Kasumi-1 (cell line): ENCODE data around the gene CHST8.

ENCODE experiments used
- DNase-seq, 2 experiments: peaks; one replicate each; lab custom pipeline; 2025; lab: John Stamatoyannopoulos, UW

Gene CHST8

GRCh38 chr19:33737681-33738371, 116.1 kb downstream of the CHST8 start:
- no peak for DNase-seq

- peak; percentile 45 to 55 for DNase-seq
Measured at GRCh38 chr19:33740811-33741396, 119.2 kb downstream of the CHST8 start.

- DNase-seq = no peak
Measured at GRCh38 chr19:33745297-33745696, 123.5 kb downstream of the CHST8 start.

GRCh38 chr19:33746159-33746558, 124.4 kb downstream of the CHST8 start:
- DNase-seq = no peak

- DNase-seq = no peak
Measured at GRCh38 chr19:33747273-33747672, 125.5 kb downstream of the CHST8 start.

DNA sequence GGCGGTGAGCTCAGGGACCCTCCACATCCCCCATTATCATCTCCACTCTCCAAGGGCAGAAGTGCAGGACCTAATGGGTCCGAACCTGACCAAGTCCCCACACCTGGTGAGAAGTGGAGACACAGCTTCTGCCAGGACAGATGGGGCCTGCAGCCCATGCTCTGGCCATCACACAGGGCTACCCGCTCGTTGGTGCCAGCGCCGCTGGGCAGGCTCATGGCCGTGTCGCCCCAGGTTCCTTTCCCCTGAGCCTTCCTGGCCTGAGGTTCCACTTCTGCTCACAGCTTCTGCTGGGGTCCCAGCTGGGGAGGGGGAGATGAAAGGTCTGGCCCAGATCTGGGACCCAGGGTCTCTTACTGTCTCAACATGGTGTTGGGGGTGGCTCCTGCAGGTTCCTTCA, 126.5 kb downstream of the CHST8 start:
- DNase-seq = no peak

DNA sequence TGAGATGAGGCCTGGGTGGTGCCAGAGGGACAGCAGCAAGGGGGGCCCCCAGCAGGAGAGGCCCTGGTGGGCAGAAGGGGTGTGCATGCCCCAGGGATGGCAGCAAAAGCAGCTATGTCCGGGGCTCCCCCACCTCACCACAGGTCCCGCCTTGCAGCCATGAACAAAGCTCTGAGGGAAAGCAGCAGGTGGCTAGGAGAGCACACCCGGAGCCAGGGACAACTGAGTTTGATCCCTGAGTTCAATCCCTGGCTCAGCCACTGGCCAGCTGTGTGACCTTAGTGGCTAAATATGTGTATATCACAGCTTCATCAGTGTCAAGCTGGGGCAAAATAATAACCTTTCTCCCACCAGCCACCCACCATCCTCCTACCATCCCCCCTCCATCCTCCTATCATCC, 127.3 kb downstream of the CHST8 start:
- no peak for DNase-seq

- no peak for DNase-seq
Measured at GRCh38 chr19:33749619-33750175, 127.9 kb downstream of the CHST8 start.

GRCh38 chr19:33750587-33751435, 129.1 kb downstream of the CHST8 start:
- no peak for DNase-seq

- DNase-seq = no peak
Measured at GRCh38 chr19:33751436-33751770, 129.7 kb downstream of the CHST8 start.

- no peak for DNase-seq
Measured at GRCh38 chr19:33752018-33752800, 130.5 kb downstream of the CHST8 start.

GRCh38 chr19:33752945-33753344, 131.2 kb downstream of the CHST8 start:
- no peak for DNase-seq

GRCh38 chr19:33754361-33754760, 132.6 kb downstream of the CHST8 start:
- DNase-seq = no peak

GRCh38 chr19:33755099-33756035, 133.6 kb downstream of the CHST8 start:
- DNase-seq = no peak

GRCh38 chr19:33756177-33756576, 134.4 kb downstream of the CHST8 start:
- DNase-seq = no peak

GRCh38 chr19:33758541-33759013, 136.8 kb downstream of the CHST8 start:
- DNase-seq = no peak

DNA sequence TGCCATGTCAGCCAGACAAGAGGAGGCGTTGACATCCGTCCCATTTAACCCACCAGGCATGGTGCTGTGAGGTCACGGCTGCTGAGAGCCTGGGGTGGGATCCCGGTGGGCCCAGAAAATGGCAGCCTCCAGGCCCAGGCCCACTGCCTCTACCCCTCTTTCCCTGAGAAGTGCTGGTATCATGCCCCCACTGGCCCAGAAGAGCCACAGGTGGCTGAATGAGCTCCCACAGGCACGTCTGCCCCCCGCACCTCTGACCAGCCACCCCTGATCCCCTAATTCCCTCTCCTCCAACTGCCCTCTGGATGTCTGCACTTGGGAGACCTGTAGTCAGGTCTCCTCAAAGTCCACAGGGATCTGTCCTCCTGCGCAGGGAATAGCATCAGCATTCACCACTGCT, 137.6 kb downstream of the CHST8 start:
- DNase-seq = no peak

DNA sequence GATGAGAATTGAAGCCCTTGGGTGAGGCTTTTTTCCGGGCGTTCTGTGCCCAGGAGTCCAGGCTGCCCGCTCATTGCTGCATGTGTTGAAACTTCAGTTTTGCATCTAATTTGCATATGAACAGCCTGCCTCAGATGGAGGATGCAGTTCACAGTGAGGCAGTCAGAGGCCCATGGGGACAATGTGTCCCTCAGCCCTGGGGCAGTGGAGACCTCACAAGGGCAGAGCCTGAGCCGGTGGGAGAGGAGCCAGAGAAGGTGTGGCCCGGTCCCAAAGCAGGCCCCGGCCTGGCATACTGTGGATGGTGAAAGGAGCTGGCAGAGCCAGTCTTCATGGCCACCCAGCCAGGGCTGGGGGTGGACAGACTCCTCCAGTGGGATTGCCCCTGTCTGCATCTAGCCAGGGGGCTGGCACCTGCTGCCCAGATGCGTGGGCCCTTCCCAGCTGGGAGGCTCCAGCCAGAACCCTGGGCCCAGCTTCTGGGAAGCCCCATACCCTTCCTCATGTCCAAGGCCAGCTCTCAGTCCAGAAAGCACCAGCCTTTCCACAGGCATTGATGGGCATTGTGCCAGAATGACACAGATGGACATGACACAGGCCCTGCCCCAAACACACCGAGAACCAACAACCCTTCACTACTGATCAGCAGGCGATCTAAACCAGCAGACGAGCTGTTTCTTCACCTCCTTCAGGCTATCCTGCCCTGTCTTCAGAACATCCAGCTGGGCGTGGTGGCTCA, 142.0 kb downstream of the CHST8 start:
- DNase-seq = no peak

GRCh38 chr19:33766623-33767022, 144.9 kb downstream of the CHST8 start:
- DNase-seq = no peak

DNA sequence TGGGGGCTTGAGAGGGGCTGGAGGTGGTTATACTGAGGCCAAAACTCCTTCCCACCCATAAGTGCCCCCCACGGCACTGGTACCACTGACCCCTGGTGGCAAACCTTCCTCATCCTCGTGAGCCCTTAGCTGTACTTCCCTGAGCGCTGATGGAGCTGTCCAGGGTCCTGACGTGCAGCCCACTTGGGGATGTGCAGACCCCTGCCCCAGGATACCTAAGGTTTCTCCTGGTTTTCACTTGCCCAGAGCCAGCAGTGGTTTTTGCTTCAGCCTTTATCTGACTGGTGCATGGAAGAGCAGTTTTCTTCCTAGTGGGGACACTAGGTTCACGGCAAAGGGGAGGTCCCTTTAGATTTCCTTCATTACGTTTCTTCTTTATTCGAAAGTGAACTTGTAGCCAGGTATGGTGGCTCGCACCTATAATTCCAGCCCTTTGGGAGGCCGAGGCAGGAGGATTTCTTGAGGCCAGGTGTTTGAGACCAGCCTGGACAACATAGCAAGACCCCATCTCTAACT, 146.2 kb downstream of the CHST8 start:
- peak; percentile 40 to 43 for DNase-seq
